ENCODE measurements around the gene FCHSD2.

GRCh38 chr11:73143126-73143838 lies 1.2 kb upstream of the FCHSD2 start:
- TF ChIP-seq POLR2A (IDR thresholded peaks at IDR 0.05) = no peak
- TF ChIP-seq CTCF (IDR thresholded peaks at IDR 0.05) = no peak
